IPS-18a (cell line): ENCODE results near the gene MT1M.
"Not testable (repeated sequence)": the region's sequence is repeated elsewhere in the genome, so short reads cannot be mapped to it uniquely, and the experiment has no call there.

Source experiments
- H3K27ac ChIP-seq: one replicate; pipeline ENCODE4 v1.5.1; 2013; ENCODE audit warnings: low read length
- H3K27me3 ChIP-seq: one replicate; pipeline ENCODE4 v1.6.1; 2013; ENCODE audit warnings: mild to moderate bottlenecking, low read length; ENCODE audit not compliant: control insufficient read depth, insufficient read depth
- H3K36me3 ChIP-seq: one replicate; pipeline ENCODE4 v1.6.1; 2013; ENCODE audit warnings: low read depth, low read length; ENCODE audit not compliant: control insufficient read depth
- H3K4me1 ChIP-seq: one replicate; pipeline ENCODE4 v1.6.1; 2013; ENCODE audit warnings: low read depth, low read length; ENCODE audit not compliant: control insufficient read depth
- H3K4me3 ChIP-seq: one replicate; pipeline ENCODE4 v1.5.1; 2013; ENCODE audit warnings: low read length
- H3K9ac ChIP-seq: one replicate; pipeline ENCODE4 v1.6.1; 2013; ENCODE audit warnings: mild to moderate bottlenecking, low read length, moderate library complexity
- H3K9me3 ChIP-seq: one replicate; pipeline ENCODE4 v1.6.1; 2013; ENCODE audit warnings: low read depth, low read length; ENCODE audit not compliant: control insufficient read depth

Gene MT1M

DNA sequence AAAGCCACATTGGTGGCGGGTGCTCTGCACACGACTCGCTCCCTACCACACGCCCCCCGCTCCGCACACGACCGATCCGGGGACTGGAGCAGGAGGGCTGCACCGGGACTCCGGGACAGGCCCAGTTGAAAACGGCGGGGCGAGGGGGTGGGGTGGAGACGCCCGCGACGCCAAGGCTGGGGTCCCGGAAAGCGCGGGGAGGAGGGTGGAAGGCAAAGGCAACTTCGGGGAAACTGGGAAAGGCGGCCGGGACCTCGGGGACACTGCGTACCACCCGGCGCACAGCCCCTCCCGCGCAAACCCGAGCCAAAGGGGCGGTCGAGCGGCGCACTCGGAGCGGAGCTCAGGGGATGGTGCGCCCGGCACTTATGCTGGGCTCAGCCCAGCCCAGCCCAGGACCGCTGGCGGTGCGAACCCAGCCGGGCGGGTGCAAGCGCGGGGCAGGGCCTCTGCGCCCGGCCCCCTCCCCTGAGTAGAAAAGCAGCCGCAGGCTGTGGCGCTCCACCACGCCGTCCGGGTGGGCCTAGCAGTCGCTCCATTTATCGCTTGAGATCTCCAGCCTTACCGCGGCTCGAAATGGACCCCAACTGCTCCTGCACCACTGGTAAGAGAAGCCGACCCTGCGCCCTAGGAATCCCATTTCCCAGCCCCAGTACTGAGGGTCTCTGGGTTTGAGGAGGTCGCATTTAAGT lies at the start of gene MT1M:
TSS of gene MT1M (plus strand) at position 504 of the 692 bp plus-strand sequence. CDS start at position 577, 73 bp downstream.
- Histone ChIP-seq H3K36me3 (no peaks in the 10 kb centered on the region), H3K9me3 (no peaks in the 10 kb centered on the region), H3K27ac (no peak within 1 kb of the TSS), H3K27me3 (peaks cover 100% of the 10 kb centered on the region), H3K4me1 (peaks cover under 1% of the 10 kb centered on the region), H3K4me3 (peak within 1 kb of the TSS; percentile 48), H3K9ac (no peak within 1 kb of the TSS)

- not testable (repeated sequence) for H3K9me3 ChIP-seq, H3K27ac ChIP-seq, H3K9ac ChIP-seq, H3K4me3 ChIP-seq, H3K36me3 ChIP-seq, H3K4me1 ChIP-seq
- H3K27me3 ChIP-seq = peaks cover 12% of the 10 kb centered on the region
These were observed 49.5 kb upstream of the MT1M start for GRCh38 chr16:56582911-56583310.

GRCh38 chr16:56583351-56584168 lies 48.9 kb upstream of the MT1M start:
- Histone ChIP-seq H3K4me3 (no peak overlapping the region), H3K9me3 (no peaks in the 10 kb centered on the region), H3K36me3 (no peaks in the 10 kb centered on the region), H3K4me1 (no peaks in the 10 kb centered on the region), H3K9ac (no peak overlapping the region), H3K27me3 (peaks cover 19% of the 10 kb centered on the region), H3K27ac (no peak overlapping the region)

DNA sequence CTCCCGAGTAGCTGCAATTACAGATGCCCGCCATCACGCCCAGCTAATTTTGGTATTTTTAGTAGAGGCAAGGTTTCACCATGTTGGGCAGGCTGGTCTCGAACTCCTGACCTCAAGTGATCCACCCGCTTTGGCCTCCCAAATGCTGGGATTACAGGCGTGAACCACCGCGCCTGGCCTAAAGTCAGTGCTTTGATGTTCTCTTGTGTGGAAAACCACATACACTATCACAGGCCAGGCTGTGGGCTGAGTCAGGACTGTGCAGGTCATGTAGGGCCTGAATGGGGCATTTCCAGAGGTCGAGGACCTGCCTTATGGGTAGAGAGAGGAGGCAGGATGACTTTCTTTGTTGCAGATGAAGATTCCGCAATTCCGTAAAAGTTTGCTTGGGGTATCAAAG lies 48.2 kb upstream of the MT1M start:
- Histone ChIP-seq H3K27me3 (peaks cover 26% of the 10 kb centered on the region), H3K36me3 (no peaks in the 10 kb centered on the region), H3K9me3 (no peaks in the 10 kb centered on the region), H3K4me1 (no peaks in the 10 kb centered on the region), H3K9ac (no peak overlapping the region), H3K27ac (no peak overlapping the region), H3K4me3 (no peak overlapping the region)

- peak overlapping the region; percentile 61 for H3K4me3 ChIP-seq
These were observed 43.7 kb upstream of the MT1M start for GRCh38 chr16:56588781-56589140.

DNA sequence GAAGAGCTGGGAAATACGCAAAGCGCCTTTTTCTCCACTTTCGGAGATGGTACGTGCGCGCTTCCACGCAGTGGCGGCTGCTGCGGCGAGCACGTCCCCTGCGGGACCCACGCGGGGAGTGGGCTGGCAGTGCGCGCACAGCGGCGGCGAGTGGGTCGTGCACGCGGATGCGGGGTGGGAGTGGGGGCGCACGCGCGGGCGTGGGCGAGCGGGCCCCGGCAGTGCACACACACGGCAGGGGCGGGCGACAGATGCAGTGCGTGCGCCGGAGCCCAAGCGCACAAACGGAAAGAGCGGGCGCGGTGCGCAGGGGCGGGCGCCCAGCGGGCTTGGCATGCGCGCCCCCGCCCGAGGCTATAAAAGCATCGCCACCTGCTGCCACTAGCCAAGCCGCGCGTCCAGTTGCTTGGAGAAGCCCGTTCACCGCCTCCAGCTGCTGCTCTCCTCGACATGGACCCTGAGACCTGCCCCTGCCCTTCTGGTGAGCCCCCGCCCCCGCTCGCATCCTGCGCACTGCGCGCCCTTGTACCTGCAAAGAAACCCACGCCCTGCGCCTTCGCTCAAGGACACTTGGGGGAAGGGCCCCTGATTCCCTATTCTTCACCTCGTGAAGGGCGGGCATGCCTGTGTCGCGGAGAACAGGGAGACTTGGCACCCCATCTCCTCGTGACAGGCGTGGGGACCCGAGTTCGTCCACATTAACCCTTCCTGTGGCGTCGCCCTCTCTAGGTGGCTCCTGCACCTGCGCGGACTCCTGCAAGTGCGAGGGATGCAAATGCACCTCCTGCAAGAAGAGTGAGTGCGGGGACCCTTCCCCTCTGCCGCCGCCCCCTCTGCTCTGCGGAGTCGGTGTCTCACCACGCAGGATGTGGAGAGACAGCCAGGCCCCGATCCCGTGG lies 43.1 kb upstream of the MT1M start, which contains the start of gene MT3:
TSS of gene MT3 (plus strand) at position 388 of the 899 bp plus-strand sequence. CDS start at position 451, 63 bp downstream.
- H3K27me3 ChIP-seq = peaks cover 51% of the 10 kb centered on the region
- no peaks in the 10 kb centered on the region for H3K4me1 ChIP-seq
- no peaks in the 10 kb centered on the region for H3K36me3 ChIP-seq
- H3K27ac ChIP-seq = no peak within 1 kb of the TSS
- no peaks in the 10 kb centered on the region for H3K9me3 ChIP-seq
- H3K4me3 ChIP-seq = peak within 1 kb of the TSS; percentile 61
- H3K9ac ChIP-seq = no peak within 1 kb of the TSS

More at GRCh38 chr16:56588781-56589140, 43.7 kb upstream of the MT1M start:
- H3K36me3 ChIP-seq = no peaks in the 10 kb centered on the region
- no peak overlapping the region for H3K9ac ChIP-seq
- no peaks in the 10 kb centered on the region for H3K9me3 ChIP-seq
- no peaks in the 10 kb centered on the region for H3K4me1 ChIP-seq
- H3K27ac ChIP-seq = no peak overlapping the region
- peaks cover 51% of the 10 kb centered on the region for H3K27me3 ChIP-seq

GRCh38 chr16:56591377-56592060 lies 40.9 kb upstream of the MT1M start:
- Histone ChIP-seq H3K27ac (no peak overlapping the region), H3K4me3 (no peak overlapping the region), H3K9me3 (no peaks in the 10 kb centered on the region), H3K4me1 (no peaks in the 10 kb centered on the region), H3K27me3 (peaks cover 51% of the 10 kb centered on the region), H3K9ac (no peak overlapping the region), H3K36me3 (no peaks in the 10 kb centered on the region)

GRCh38 chr16:56593573-56594291 lies 38.7 kb upstream of the MT1M start:
- H3K9ac ChIP-seq = no peak overlapping the region
- H3K27me3 ChIP-seq = peaks cover 31% of the 10 kb centered on the region
- H3K4me1 ChIP-seq = no peaks in the 10 kb centered on the region
- no peak overlapping the region for H3K27ac ChIP-seq
- H3K9me3 ChIP-seq = no peaks in the 10 kb centered on the region
- H3K36me3 ChIP-seq = no peaks in the 10 kb centered on the region
- no peak overlapping the region for H3K4me3 ChIP-seq

GRCh38 chr16:56594292-56594619 lies 38.2 kb upstream of the MT1M start:
- no peaks in the 10 kb centered on the region for H3K36me3 ChIP-seq

GRCh38 chr16:56600398-56600999 lies 32.0 kb upstream of the MT1M start:
- H3K9ac ChIP-seq = no peak overlapping the region
- H3K27me3 ChIP-seq = peaks cover 4% of the 10 kb centered on the region
- no peaks in the 10 kb centered on the region for H3K36me3 ChIP-seq
- no peaks in the 10 kb centered on the region for H3K4me1 ChIP-seq
- H3K4me3 ChIP-seq = no peak overlapping the region
- H3K9me3 ChIP-seq = no peaks in the 10 kb centered on the region
- no peak overlapping the region for H3K27ac ChIP-seq

More at GRCh38 chr16:56594292-56594619, 38.2 kb upstream of the MT1M start:
- peaks cover 26% of the 10 kb centered on the region for H3K27me3 ChIP-seq
- H3K27ac ChIP-seq = no peak overlapping the region
- H3K9me3 ChIP-seq = no peaks in the 10 kb centered on the region
- H3K4me1 ChIP-seq = no peaks in the 10 kb centered on the region
- no peak overlapping the region for H3K4me3 ChIP-seq
- no peak overlapping the region for H3K9ac ChIP-seq
